Colonic mucosa (tissue), 4 donors: ENCODE measurements around the gene LRRN3. TPM values are rescaled to one million over a fixed set of nuclear protein-coding genes. Genes with fewer than 3 reads are reported as not detected.
A peak's percentile ranks its signal among the peaks of the same experiment; 100 is the strongest.

ENCODE experiments used
- DNase-seq: peaks from one replicate; pipeline ENCODE4 v3.0.0-alpha.2; 2020
- H3K27ac ChIP-seq: fragments of 200-600 bp; one replicate; pipeline ENCODE4 v1.8.0; 2021
- H3K27me3 ChIP-seq: fragments of 200-600 bp; one replicate; pipeline ENCODE4 v1.8.0; 2021
- H3K36me3 ChIP-seq: fragments of 200-600 bp; one replicate; pipeline ENCODE4 v1.8.0; 2021
- H3K4me1 ChIP-seq: fragments of 200-600 bp; one replicate; pipeline ENCODE4 v1.8.0; 2021; ENCODE audit warnings: mild to moderate bottlenecking
- H3K4me3 ChIP-seq: fragments of 200-600 bp; one replicate; pipeline ENCODE4 v1.8.0; 2021
- H3K9ac ChIP-seq, 2 donors: one replicate each; pipeline ENCODE4 v1.7.0; 2013; ENCODE audit warnings: control low read depth in 2 of 2, low read depth in 2 of 2, low read length in 2 of 2
- H3K9me3 ChIP-seq: fragments of 200-600 bp; one replicate; pipeline ENCODE4 v1.8.0; 2021
- CTCF ChIP-seq: fragments of 200-600 bp; IDR thresholded peaks from one replicate; pipeline ENCODE4 v1.8.0; 2022; ENCODE audit warnings: antibody characterized with exemption, mild to moderate bottlenecking
- intact Hi-C: fragments of 100-400 bp; cut with DNase I; formaldehyde crosslinking; loops from one replicate; pipeline ENCODE4 v1.14.1; 2022
- total RNA-seq, 2 donors: library from RNA; stranded (reverse); fragmentation: NEBNext Ultra II Directional in 1 of 2; extraction: Animal tissue kit (Norgen Biotek cat#: 25700) in 1 of 2; gene quantifications; one replicate each; pipeline ENCODE4 v1.2.1, GENCODE V29; 2021
- donor health status: healthy.
- donor health status: DM: no; HTN: no; CAD: no.
- donor health status: DM: no; HTN: no; CAD: no.

Gene LRRN3
- total RNA-seq, 2 donors from 2014 or later: 0.35 to 0.42 TPM

- H3K4me1 ChIP-seq: no peaks in the 10 kb centered on the region
- intact Hi-C loops: no loop called here
- no peak for TF ChIP-seq CTCF
- H3K27me3 ChIP-seq: no peaks in the 10 kb centered on the region
- no peaks in the 10 kb centered on the region for H3K9me3 ChIP-seq
- DNase-seq: no peak
- H3K36me3 ChIP-seq: no peaks in the 10 kb centered on the region
- no peak overlapping the region for H3K4me3 ChIP-seq
- no peak overlapping the region for H3K27ac ChIP-seq
- no peak overlapping the region for H3K9ac ChIP-seq
Measured at GRCh38 chr7:111137296-111138192, 46.6 kb downstream of the LRRN3 start.

GRCh38 chr7:111138193-111138569, 47.3 kb downstream of the LRRN3 start:
- H3K4me1 ChIP-seq: no peaks in the 10 kb centered on the region
- no peak overlapping the region for H3K4me3 ChIP-seq
- no peak overlapping the region for H3K27ac ChIP-seq
- H3K9ac ChIP-seq: no peak overlapping the region
- TF ChIP-seq CTCF: no peak
- no peaks in the 10 kb centered on the region for H3K27me3 ChIP-seq
- peak; percentile 26 for DNase-seq
- no peaks in the 10 kb centered on the region for H3K9me3 ChIP-seq
- no peaks in the 10 kb centered on the region for H3K36me3 ChIP-seq
- intact Hi-C loops: no loop called here

GRCh38 chr7:111138586-111138985, 47.7 kb downstream of the LRRN3 start:
- no peak for DNase-seq
- intact Hi-C loops: no loop called here
- TF ChIP-seq CTCF: no peak
- Histone ChIP-seq H3K9ac (no peak overlapping the region), H3K36me3 (no peaks in the 10 kb centered on the region), H3K9me3 (no peaks in the 10 kb centered on the region), H3K4me1 (no peaks in the 10 kb centered on the region), H3K27ac (no peak overlapping the region), H3K27me3 (no peaks in the 10 kb centered on the region), H3K4me3 (no peak overlapping the region)

GRCh38 chr7:111140091-111140865, 49.4 kb downstream of the LRRN3 start:
- DNase-seq: no peak
- TF ChIP-seq CTCF: no peak
- Histone ChIP-seq H3K27me3 (no peaks in the 10 kb centered on the region), H3K9me3 (no peaks in the 10 kb centered on the region), H3K9ac (no peak overlapping the region), H3K4me3 (no peak overlapping the region), H3K27ac (no peak overlapping the region), H3K4me1 (no peaks in the 10 kb centered on the region), H3K36me3 (no peaks in the 10 kb centered on the region)
- intact Hi-C loops: no loop called here

- no peak for DNase-seq
- intact Hi-C loops: no loop called here
- no peaks in the 10 kb centered on the region for H3K9me3 ChIP-seq
- H3K4me1 ChIP-seq: no peaks in the 10 kb centered on the region
- no peak overlapping the region for H3K27ac ChIP-seq
- H3K9ac ChIP-seq: no peak overlapping the region
- H3K27me3 ChIP-seq: no peaks in the 10 kb centered on the region
- H3K36me3 ChIP-seq: no peaks in the 10 kb centered on the region
- H3K4me3 ChIP-seq: no peak overlapping the region
- no peak for TF ChIP-seq CTCF
Measured at GRCh38 chr7:111145472-111145871, 54.5 kb downstream of the LRRN3 start.
